ENCODE results near the gene EPC1.
"Not testable (repeated sequence)": the region's sequence is repeated elsewhere in the genome, so short reads cannot be mapped to it uniquely, and the experiment has no call there.

The EPC1 gene

DNA sequence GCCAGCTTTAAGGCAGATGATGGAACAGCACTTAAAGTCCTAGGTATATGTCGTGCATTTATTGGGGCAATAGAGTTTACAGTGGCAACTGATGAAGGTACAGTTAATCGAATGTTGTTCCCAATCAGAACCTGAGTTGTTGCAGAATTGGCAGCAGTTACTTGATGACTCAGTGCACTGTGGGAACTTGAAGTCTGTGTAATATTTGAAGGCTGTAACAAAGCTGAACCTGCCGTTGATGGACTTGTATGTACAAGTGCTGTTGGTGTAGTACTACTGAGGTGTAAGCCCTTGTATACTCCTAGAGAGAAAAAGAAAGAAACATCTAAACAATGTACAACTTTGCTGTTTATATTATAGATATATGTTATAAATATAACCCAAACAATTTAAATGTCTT, 75.3 kb downstream of the EPC1 start:
- no peak for DNase-seq

DNA sequence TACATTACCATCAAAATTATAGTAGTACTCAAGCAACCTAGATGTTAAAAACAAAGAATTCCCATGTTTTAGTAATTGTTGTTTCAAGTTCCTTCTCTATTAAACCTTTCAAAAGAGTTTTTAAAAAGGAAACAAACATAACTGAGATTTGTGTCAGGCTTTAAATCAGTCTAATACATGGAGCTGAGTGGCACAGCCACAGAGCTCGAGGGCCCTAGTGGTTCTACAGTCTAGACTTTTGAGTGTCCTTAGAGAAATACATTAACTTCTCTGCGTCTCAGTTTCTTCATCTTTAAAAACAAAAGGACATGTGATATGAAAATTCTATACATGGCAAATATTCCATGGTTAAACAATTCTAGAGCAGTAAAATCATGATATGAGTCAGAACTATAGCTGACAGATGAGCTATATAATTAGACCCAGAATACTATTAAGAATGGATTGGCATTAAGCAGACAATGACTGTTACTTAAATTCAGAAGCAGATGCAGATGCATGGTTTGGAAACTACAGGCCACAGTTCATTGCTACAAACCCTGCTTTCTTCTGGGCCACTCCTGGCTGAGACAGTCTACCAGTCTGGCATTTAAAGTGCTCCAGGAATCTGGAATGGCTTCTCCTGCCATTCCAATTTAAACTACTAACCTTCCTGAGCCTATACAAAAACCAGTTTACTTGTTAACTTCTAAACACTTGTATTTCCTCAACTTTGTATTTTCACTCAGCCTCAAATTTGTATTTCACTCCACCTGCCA, 77.4 kb downstream of the EPC1 start:
- DNase-seq, result no peak

DNA sequence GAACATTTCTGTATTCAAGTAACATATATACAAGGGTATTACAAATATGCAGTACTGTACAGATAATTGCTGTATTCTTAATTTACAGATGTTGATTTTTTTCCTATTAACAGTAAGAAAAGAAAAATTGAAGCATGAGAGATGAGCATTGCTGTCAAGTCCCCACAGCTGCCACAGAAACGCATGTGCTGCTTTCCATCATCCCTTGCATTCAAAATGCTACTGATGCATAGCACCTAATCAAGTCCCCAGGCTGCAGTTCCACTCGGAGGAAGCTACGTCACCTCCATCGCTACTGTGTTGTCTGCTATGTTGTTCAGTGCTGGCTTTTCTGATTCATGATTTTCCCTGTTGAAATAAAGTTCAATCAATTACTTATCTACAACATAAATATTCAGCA, 78.2 kb downstream of the EPC1 start:
- no peak for DNase-seq

DNA sequence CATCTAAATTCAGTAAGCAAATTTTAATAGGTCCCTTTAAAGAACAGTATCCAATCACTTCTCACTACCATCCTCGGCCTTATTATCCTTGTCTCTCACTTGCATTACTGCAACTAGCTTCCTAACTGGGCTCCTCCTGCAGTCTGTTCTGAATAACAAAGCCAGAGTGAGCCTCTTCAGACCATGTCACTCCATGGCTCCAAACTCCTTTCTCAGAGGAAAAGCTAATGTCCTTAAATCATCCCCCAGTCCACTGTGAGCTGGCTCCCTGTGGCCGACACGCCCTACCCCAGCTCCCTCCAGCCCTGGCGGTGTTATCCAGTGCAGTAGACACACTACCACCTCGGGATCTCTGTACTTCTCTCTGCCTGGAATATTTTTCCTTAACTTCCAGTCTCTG, 80.0 kb downstream of the EPC1 start:
- no peak for DNase-seq

DNA sequence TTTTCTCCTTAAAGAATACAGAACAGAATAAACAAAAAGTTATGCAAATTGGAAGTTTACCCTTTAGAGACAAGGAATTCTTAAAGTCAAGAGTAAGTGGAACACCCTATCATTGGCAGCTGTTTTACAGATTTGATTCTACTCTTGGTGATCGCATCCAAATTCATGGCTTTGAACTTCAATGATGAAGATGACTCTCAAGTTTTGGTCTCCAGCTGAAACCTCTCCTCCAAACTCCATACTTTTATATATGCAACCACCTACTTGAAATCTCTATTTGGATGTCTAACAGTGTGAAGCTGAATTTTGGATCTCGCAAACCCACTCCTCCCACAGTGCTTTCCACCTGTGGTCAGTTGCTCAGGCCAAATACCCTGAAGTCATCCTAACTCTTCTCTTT, 80.4 kb downstream of the EPC1 start:
- no peak for DNase-seq

DNA sequence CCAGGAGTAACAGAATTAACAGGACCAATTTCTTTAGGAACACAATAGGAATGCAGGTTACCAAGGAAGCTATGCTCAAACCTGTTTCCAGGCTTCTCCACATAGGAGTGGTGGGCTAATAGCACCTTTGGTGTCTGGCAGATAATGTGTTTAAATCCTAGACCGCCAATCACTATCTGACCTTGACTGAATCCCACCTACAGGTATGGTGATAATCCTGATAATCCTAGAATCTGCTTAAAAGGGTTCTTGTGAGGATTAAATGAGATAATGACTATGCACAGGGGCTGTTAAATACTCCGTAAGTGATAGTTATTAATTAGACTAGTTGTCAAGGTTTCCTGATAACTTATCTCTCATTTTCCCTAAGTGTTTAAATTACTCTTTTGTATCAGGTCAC, 81.2 kb downstream of the EPC1 start:
- DNase-seq, result no peak

DNA sequence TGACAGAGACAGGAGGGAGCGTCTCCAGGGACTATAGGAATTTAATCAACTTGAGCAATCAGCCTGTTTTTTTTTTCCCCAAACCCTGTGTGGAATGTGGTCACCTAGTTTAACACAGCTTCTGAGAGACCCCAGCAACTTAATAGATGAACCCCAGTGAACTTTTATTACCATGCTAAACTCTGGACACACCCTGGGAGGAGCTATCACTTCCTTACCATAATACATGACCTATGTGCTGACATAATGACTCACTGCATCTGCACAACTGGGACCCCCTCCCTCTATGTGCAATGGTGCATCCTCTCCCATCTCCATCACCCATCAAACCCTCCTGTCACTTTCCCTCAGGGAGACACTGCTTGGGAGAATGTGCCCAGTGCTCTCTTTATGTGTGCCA, 83.7 kb downstream of the EPC1 start:
- DNase-seq, result no peak

DNA sequence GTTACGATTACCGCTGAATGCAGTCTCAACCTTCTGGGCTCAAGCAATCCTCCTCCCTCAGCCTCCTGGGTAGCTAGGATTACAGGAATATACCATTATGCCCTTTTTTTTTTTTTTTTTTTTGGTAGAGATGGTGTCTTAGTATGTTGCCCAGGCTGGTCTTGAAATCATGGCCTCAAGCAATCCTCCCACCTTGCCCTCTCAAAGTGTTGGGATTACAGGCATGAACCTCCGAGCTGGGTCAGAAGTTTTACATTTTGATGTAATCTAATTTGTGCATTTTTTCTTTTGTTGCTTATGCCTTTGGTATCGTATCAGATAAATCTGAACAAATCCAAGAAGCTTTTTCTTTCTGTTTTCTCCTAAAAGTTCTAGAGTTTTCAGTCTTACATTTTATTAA, 87.4 kb downstream of the EPC1 start:
- no peak for DNase-seq

DNA sequence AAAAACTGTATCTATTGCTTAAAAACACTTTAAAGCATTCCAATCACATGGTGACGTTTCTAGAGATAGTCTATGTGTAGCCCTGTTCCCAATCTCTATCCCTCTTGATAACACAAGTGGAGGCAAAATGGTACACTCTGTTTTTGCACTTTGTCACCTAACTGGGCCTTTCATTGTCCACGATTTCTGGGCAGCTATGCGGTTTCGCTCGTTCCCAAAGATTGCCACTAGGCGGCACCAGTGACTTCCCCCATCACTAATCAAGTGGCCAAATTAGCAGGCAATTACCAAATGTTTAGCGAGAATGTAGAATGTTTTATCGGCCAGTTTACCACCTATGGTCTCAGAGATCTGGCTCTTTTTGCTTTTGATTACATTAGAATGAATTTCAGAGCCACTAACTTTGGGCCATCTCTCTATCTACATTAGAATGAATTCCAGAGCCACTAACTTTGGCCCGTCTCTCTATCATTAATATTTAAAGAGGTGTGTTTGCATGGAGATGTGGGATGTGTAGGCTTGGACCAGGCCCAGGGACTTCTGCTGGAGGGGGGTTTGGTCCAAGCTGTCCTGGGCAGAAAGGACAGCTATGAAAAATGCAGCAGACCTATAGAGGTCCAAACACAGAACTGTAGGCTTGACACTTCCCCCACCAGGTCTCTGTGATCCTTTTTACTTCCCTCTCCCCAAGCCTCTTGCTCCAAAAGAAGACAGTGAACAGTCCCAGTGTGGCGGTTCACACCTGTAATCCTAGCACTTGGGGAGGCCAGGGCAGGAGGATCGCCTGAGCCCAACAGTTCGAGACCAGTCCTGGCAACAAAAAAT, 90.1 kb downstream of the EPC1 start:
- peak; percentile 74 to 75 for DNase-seq

DNA sequence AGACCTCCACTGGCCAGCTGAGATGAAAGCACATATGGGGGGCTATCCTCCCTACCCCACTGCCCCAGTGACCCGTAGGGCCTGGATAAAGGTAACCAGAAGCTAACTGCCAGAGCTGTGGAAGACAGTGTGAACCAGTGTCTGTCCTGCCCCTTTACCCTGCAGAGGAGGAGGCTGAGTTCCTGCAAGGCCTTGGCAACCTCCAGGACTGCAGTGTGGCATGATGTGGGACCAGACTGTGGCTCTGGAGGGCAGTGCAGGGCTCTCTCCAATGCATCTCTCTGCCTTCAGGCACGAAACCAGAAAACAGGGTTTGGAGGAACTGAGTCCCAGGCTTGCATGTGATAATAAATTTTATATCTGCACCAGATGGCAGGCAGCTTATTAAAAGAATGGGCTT, 93.1 kb downstream of the EPC1 start:
- no peak for DNase-seq

DNA sequence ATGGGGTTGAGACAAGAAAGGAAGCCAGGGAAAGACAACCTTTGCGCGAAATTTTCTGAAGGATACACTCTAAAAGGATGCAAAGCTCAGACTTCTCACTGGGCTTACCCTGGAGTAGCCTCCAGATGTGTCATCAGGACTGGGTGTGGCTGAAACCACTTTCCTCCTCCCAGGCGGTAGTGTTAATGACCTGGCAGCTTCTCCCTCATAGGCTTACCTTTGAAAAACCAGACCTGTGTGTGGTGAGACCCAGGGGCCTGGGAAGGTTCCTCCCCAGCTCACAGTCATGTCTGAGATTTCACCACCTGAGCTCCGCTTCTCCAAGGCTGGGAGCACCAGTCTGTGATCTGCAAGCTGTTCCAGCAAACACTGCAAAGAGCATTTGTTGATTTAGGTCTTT, 93.7 kb downstream of the EPC1 start:
- DNase-seq, result no peak

DNA sequence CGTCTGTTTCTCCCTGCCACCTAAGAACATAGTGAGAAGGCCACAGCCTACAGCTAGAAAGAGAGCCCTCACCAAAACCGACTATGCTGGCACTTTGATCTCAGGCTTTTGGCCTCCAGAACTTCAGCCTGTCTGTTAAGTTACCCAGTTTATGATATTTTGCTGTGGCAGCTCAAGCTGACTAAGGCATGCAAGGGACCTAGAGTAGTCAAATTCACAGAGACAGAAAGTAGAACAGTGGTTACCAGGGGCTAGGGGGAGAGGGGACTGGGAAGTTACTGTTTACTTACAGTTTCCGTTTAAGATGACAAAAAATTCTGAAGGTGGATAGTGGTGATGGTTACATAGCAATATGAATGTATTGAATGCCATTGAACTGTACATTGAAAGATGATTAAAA, 96.5 kb downstream of the EPC1 start:
- DNase-seq, result peak in 1 of 2 donors; percentile 25

DNA sequence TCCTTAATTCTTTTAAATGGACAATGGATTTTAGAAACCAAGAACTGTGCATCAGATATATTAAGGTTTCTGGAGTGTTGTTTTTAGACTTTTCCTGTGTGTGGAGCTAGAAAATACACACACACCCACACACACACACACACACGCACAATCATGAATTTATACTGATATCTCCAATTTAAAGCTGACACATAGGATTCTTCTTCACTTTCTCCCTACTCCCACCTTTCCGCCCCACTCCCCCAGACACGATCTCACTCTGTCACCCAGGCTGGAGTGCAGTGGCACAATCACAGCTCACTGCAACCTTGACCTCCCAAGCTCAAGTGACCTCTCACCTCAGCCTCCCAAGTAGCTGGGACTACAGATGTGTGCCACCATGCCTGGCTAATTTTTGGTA, 100.3 kb downstream of the EPC1 start:
- DNase-seq, result no peak

DNA sequence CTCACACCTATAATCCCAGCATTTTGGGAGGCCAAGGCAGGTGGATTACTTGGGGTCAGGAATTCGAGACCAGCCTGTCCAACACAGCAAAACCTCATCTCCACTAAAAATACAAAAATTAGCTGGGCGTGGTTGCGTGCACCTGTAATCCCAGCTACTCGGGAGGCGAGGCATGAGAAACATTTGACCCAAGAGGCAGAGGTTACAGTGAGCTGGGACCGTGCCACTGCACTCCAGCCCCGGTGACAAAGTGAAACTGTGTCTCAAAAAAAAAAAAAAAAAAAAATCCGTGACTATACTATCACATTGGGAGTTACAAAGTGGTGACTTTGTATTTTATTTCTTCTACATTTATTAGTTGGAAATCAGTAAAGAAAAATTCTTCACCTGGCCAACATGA, 101.2 kb downstream of the EPC1 start:
- no peak for DNase-seq

DNA sequence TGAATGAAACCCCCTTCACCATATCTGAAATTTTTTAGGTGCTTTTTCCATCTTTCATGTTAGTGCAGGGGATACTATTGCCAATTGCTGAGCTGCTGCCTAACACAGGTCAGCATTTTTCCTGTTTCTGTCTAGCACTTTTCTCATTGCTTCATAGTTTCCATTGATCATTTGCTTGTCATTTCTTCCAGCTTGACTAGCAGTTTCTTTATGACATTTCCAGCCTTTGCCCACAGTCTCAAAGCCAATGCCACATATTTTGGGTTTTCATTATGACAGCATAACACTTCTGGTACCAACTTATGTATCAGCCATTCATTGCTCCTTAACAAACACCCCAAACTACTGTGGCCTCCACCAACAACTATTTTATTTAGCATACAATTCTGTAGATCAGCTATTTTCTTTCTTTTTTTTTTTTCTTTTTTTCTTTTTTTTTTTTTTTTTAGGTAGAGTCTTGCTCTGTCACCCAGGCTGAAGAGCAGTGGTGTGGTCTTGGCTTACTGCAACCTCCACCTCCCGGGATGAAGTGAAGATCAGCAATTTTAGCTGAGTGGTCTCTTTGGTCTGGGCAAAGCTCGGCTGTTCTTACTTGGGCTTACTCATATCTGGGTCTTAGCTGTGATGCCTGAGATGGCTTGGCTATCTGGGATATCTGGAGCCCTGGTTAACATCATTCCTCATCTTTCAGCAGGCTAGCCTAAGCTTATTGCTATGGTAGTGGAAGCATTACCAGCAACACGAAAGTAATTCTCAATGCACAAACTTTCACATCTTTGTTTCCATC, 102.3 kb downstream of the EPC1 start:
- peak; percentile 8 to 23 for DNase-seq

DNA sequence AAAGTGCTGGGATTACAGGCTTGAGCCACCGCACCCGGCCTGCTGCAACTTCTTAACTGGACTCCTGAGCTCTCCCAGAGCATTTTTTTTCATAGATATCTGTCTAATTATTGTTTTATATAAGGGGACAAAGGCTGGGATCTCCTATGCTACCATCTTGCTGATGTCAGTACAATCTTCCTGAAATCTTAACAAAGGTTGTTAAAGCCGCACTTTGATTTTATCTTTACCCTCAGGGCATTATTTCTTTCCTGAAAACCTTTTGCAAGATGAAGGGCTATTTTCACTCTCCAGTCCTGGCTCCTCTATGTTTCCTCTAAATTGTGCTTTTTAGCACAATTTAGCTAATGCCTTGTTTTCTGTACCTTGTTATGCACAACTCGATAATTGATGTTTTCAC, 102.9 kb downstream of the EPC1 start:
- DNase-seq, result no peak

DNA sequence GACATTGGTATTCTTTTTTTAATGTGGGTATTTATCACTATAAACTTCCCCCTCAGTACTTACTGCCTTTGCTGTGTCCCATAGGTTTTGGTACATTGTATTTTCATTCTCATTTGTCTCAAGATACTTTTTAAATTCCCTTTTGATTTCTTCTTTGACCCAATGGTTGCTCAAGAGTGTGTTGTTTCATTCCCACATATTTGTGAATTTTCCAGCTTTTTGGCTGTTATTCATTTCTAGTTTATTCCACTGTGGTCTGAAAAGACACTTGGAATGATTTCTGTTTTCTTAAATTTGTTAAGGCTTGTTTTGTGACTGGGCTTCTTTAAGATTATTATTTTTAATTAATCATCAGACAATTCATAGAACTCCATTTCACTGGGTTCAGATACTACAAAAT, 105.0 kb downstream of the EPC1 start:
- DNase-seq, result no peak

DNA sequence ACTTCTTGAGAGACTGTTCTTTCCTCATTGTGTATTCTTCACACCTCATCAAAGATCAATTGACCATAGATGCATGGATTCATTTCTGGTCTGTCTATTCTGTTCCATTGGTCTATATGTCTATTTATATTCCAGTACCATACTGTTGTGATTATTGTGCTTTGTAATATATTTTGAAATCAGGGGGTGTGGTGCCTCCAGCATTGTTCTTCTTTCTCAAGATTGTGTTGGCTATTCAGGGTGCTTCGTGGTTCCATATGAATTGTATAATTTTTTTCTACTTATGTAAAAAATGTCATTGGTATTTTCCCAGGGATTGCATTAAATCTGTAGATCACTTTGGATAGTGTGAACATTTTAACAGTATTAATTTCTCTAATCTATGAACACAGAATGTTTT, 106.5 kb downstream of the EPC1 start:
- no peak for DNase-seq

DNA sequence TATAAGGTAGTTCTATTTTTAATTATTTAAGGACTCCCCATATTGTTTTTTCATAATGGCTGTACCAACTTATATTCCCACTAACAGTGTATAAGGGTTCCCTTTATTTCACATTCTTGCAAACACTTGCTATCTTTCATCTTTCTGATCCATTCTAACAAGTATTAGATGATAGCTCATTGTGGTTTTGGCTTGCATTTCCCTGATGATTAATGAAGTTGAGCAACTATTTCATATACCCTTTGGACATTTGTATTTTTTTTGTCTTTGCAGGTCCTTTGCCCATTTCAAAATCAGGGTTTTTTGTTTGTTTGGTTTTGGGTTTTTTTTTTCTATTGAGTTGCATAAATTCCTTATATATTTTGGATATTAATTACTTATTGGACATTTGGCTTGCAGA, 107.2 kb downstream of the EPC1 start:
- no peak for DNase-seq

DNA sequence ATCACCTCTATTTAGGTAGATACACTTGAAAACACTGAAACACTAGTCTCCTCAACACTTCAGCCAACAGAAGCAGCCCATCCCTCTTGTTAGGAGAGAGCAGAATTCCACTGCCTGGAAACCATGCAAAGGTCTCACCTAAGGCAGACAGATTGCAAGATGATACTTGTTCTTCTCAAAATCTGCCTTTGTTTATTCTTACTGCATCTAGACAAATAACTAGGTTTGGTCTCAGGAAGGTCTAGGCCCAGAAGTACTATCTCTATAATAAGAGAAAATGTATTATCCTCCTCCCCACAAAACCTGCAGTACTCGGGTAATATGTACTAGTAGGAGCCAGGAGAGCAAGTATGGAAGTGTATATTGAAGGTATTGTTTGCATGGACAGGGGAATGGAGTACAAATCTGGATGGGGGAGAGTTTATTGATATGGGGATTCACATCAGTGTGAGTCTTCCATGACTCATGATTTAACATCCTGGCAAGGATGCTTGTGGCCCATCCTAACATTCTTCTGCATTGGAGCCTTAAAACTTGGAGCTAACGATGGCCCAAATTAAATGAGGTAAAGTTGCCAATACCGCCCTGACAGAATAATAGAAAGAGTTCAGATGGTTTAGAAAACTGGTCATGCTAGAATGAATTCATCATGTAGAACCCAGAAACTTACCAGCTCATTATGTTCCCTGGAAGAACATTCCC, 109.2 kb downstream of the EPC1 start:
- no peak for DNase-seq

DNA sequence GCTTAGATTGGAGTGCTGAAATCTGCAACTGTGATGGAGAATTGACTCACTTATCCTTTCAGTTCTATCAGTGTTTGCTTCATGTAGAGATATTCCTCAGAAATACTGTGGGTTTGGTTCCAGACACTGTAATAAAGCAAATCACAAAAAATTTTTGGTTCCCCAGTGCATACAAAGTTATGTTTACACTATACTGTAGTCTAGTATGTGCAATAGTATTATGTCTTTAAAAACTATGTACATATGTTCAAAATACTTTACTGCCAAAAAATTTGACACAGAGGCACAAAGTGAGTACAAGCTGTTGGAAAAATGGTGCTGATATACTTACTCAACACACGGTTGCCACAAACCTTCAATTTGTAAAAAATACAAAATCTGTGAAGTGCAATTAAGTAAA, 112.5 kb downstream of the EPC1 start:
- no peak for DNase-seq

DNA sequence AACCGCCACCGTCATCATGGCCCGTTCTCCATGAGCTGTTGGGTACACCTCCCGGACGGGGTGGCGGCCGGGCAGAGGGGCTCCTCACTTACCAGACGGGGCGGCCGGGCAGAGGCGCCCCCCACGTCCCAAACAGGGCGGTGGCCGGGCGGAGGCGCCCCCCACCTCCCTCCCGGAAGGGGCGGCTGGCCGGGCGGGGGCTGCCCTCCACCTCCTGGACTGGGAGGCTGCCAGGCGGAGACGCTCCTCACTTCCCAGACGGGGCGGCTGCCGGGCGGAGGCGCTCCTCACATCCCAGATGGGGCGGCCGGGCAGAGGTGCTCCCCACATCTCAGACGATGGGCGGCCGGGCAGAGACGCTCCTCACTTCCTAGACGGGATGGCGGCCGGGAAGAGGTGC, 113.6 kb downstream of the EPC1 start:
- not testable (repeated sequence) for DNase-seq

DNA sequence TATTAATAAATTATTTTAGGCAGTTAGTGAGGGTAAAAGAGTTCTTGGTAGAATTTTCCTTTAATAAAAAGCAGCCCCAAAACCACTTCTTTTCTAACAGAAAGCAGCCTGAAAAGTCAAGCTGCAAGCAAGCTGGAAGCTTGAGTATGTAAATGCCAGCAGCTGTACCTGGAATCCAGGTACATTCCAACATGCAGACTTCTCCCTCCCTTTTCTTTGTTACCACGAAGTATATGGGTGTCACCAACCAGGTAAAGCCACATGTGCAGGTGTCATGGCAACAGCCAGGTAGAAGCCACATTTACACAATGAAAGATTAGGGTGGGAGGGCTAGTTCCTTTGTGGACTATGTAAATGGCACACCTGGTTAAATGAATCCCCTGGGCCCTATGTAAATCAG, 114.6 kb downstream of the EPC1 start:
- no peak for DNase-seq

Data from stimulated activated CD4-positive, alpha-beta T cell treated with anti-CD3 and anti-CD28 coated beads, Interleukin-2, amount 100 ng/mL, for 24 hours (primary cell).